Neural cell (in vitro differentiated cells): ENCODE results near the gene SERINC2. TPM values are rescaled to one million over a fixed set of nuclear protein-coding genes. Genes with fewer than 3 reads are reported as not detected.

Source experiments
- H2AFZ ChIP-seq: fragments of 200-600, 300-800 bp; sonication (generic), shearing (Covaris generic); 2 replicates; pipeline ENCODE4 v1.6.0; 2014; ENCODE audit warnings: low read depth, mild to moderate bottlenecking, antibody characterized with exemption, low read length, moderate library complexity
- H3F3A ChIP-seq: fragments of 200-600 bp; shearing (Covaris generic); 2 replicates; pipeline ENCODE4 v1.6.1; 2016; ENCODE audit warnings: mild to moderate bottlenecking, moderate library complexity, mixed read lengths, antibody characterized with exemption, low read length; ENCODE audit not compliant: insufficient read depth, poor library complexity, severe bottlenecking
- H3K27ac ChIP-seq: fragments of 200-600, 300-800 bp; sonication (generic), shearing (Covaris generic); 2 replicates; pipeline ENCODE4 v1.5.1; 2014; ENCODE audit warnings: mild to moderate bottlenecking, low read length, moderate library complexity
- H3K27me3 ChIP-seq: fragments of 300-800, 200-600 bp; sonication (generic), shearing (Covaris generic); 2 replicates; pipeline ENCODE4 v1.6.0; 2014; ENCODE audit warnings: mild to moderate bottlenecking, low read depth, low read length, moderate library complexity; ENCODE audit not compliant: insufficient read depth
- H3K36me3 ChIP-seq: fragments of 300-800, 200-600 bp; sonication (generic), shearing (Covaris generic); 2 replicates; pipeline ENCODE4 v1.5.1; 2014; ENCODE audit warnings: mild to moderate bottlenecking, antibody characterized with exemption, low read length, moderate library complexity; ENCODE audit not compliant: insufficient read depth
- H3K4me2 ChIP-seq: fragments of 300-800, 200-600 bp; sonication (generic), shearing (Covaris generic); 2 replicates; pipeline ENCODE4 v1.6.0; 2014; ENCODE audit warnings: mild to moderate bottlenecking, low read length
- H3K4me3 ChIP-seq: fragments of 300-800, 200-600 bp; sonication (generic), shearing (Covaris generic); 2 replicates; pipeline ENCODE4 v1.5.1; 2014; ENCODE audit warnings: mild to moderate bottlenecking, low read length, moderate library complexity
- H3K79me2 ChIP-seq: fragments of 200-600 bp; shearing (Covaris generic); replicated peaks from 2 replicates; pipeline ENCODE4 v1.6.0; 2014; ENCODE audit warnings: mild to moderate bottlenecking, low read length, moderate library complexity; ENCODE audit not compliant: insufficient read depth
- H3K9ac ChIP-seq: fragments of 300-800, 200-600 bp; sonication (generic), shearing (Covaris generic); 2 replicates; pipeline ENCODE4 v1.6.1; 2016; ENCODE audit warnings: mild to moderate bottlenecking, low read length, mixed read lengths
- H3K9me2 ChIP-seq: fragments of 200-600 bp; shearing (Covaris generic); 2 replicates; pipeline ENCODE4 v1.6.1; 2016; ENCODE audit warnings: mild to moderate bottlenecking, low read length, mixed read lengths; ENCODE audit not compliant: insufficient read depth
- H3K9me3 ChIP-seq: fragments of 200-600, 300-800 bp; sonication (generic), shearing (Covaris generic); 2 replicates; pipeline ENCODE4 v1.6.1; 2016; ENCODE audit warnings: mild to moderate bottlenecking, mixed run types, low read length, moderate library complexity, mixed read lengths
- H4K20me1 ChIP-seq: fragments of 200-600 bp; shearing (Covaris generic); 2 replicates; pipeline ENCODE4 v1.6.1; 2016; ENCODE audit warnings: mild to moderate bottlenecking, mixed run types; ENCODE audit not compliant: insufficient read depth
- CTCF ChIP-seq: fragments of 450-650 bp; IDR thresholded peaks from 2 replicates; pipeline ENCODE4 v1.5.1; 2014; ENCODE audit warnings: antibody characterized with exemption, mild to moderate bottlenecking, moderate library complexity; ENCODE audit not compliant: poor library complexity, severe bottlenecking
- EP300 ChIP-seq: fragments of 450-650 bp; conservative IDR thresholded peaks from 2 replicates; pipeline ENCODE4 v1.6.1; 2014; ENCODE audit warnings: antibody characterized with exemption, mild to moderate bottlenecking, moderate library complexity; ENCODE audit not compliant: poor library complexity, severe bottlenecking
- EZH2 ChIP-seq: fragments of 200-600, 300-800 bp; shearing (Covaris generic), sonication (generic); IDR thresholded peaks from 2 replicates; pipeline ENCODE4 v1.6.1; 2014; ENCODE audit warnings: antibody characterized with exemption, low read length, borderline replicate concordance, mild to moderate bottlenecking; ENCODE audit not compliant: insufficient read depth, poor library complexity, severe bottlenecking
- MXI1 ChIP-seq: fragments of 450-650 bp; conservative IDR thresholded peaks from 2 replicates; pipeline ENCODE4 v1.6.1; 2014; ENCODE audit warnings: antibody characterized with exemption, mild to moderate bottlenecking; ENCODE audit not compliant: poor library complexity, severe bottlenecking
- POLR2AphosphoS5 ChIP-seq: IDR thresholded peaks from 2 replicates; pipeline ENCODE4 v1.6.1; 2012
- RAD21 ChIP-seq: fragments of 450-650 bp; conservative IDR thresholded peaks from 2 replicates; pipeline ENCODE4 v1.6.1; 2014; ENCODE audit warnings: antibody characterized with exemption, mild to moderate bottlenecking, moderate library complexity
- SMC3 ChIP-seq: fragments of 450-650 bp; conservative IDR thresholded peaks from 2 replicates; pipeline ENCODE4 v1.6.1; 2014; ENCODE audit warnings: antibody characterized with exemption, mild to moderate bottlenecking, moderate library complexity; ENCODE audit not compliant: poor library complexity
- TAF1 ChIP-seq: IDR thresholded peaks from 2 replicates; pipeline ENCODE4 v1.6.1; 2012; ENCODE audit warnings: low read depth
- polyA plus RNA-seq: library from polyadenylated mRNA; depleted of rRNA; stranded (reverse); fragments of >200 nt; gene quantifications from 2 replicates; pipeline ENCODE4 v1.2.3, GENCODE V29; 2014
- TF ChIP-seq, protein P1 (sequence below): IDR thresholded peaks from 2 replicates; pipeline ENCODE4 v1.6.1; 2012; ENCODE audit warnings: borderline replicate concordance

The SERINC2 gene
- polyA plus RNA-seq, 1 donor from 2014 or later = 8.6 TPM

GRCh38 chr1:31408788-31409318, 4.2 kb upstream of the SERINC2 start:
- H3K9ac ChIP-seq = no peak overlapping the region
- H3K79me2 ChIP-seq = peaks cover 11% of the 10 kb centered on the region
- H3K36me3 ChIP-seq = no peaks in the 10 kb centered on the region
- no peak overlapping the region for H3K4me2 ChIP-seq
- no peak overlapping the region for H2AFZ ChIP-seq
- no peak overlapping the region for H3K4me3 ChIP-seq
- no peaks in the 10 kb centered on the region for H4K20me1 ChIP-seq
- no peaks in the 10 kb centered on the region for H3K27me3 ChIP-seq
- no peak overlapping the region for H3K27ac ChIP-seq
- H3K9me2 ChIP-seq = no peaks in the 10 kb centered on the region
- TF ChIP-seq, protein P1, sequence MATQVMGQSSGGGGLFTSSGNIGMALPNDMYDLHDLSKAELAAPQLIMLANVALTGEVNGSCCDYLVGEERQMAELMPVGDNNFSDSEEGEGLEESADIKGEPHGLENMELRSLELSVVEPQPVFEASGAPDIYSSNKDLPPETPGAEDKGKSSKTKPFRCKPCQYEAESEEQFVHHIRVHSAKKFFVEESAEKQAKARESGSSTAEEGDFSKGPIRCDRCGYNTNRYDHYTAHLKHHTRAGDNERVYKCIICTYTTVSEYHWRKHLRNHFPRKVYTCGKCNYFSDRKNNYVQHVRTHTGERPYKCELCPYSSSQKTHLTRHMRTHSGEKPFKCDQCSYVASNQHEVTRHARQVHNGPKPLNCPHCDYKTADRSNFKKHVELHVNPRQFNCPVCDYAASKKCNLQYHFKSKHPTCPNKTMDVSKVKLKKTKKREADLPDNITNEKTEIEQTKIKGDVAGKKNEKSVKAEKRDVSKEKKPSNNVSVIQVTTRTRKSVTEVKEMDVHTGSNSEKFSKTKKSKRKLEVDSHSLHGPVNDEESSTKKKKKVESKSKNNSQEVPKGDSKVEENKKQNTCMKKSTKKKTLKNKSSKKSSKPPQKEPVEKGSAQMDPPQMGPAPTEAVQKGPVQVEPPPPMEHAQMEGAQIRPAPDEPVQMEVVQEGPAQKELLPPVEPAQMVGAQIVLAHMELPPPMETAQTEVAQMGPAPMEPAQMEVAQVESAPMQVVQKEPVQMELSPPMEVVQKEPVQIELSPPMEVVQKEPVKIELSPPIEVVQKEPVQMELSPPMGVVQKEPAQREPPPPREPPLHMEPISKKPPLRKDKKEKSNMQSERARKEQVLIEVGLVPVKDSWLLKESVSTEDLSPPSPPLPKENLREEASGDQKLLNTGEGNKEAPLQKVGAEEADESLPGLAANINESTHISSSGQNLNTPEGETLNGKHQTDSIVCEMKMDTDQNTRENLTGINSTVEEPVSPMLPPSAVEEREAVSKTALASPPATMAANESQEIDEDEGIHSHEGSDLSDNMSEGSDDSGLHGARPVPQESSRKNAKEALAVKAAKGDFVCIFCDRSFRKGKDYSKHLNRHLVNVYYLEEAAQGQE = no peak
- TF ChIP-seq RAD21 = no peak
- TF ChIP-seq EP300 = no peak
- no peak for TF ChIP-seq TAF1
- TF ChIP-seq MXI1 = no peak
- no peak for TF ChIP-seq EZH2
- no peak for TF ChIP-seq SMC3
- TF ChIP-seq POLR2AphosphoS5 = no peak
- no peak for TF ChIP-seq CTCF
- H3K9me3 ChIP-seq = no peaks in the 10 kb centered on the region
- H3F3A ChIP-seq = no peaks in the 10 kb centered on the region

DNA sequence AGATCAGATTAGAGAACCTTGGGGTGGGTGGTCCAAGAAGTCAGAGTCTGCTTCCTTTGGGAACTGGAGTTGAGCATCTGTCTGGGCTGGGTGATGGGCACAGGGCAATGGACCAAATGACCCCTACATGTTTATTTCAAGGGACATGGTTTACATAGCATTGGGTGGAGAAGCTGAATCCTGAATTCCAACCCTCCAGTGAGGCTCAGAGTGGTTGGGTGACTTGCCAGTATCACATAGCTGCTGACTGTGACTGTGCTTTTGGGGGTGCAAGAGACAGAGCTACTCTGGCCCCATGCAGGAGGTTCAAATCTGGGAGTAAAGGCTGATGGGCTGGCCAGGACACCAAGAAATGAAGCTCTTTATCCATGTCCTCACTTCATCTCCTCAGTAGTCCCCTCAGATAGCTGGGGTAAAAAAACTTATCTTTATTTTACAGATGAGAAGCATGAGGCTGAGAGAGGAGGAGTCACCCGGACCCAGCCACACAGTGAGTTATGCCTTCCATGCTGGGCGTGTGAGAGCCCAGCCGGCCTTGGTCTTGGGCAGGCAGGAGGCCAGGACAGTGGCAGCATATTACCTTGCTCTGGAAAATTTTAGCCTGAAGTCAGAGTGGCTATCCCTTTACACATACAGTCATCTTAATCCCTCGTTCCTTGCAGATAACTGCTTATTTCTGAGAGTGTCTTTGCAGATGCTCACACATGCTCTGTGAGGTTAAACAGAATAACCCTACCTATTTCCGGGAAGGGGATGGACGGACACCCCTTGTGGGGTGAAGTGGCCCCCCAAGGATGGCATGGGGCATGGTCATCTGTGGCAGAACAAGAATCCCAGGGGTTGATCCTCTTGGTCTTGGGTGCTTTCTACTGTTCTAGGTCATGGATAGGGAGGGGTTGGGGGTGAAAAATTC, 2.8 kb upstream of the SERINC2 start:
- TF ChIP-seq CTCF (no peak), RAD21 (no peak), EP300 (no peak), EZH2 (no peak), SMC3 (no peak), TAF1 (no peak)
- TF ChIP-seq, protein P1 = no peak
- peaks cover 13% of the 10 kb centered on the region for H3K79me2 ChIP-seq
- H4K20me1 ChIP-seq = no peaks in the 10 kb centered on the region
- H3K27me3 ChIP-seq = no peaks in the 10 kb centered on the region
- no peaks in the 10 kb centered on the region for H3K36me3 ChIP-seq
- H3K9me3 ChIP-seq = no peaks in the 10 kb centered on the region
- H3K9me2 ChIP-seq = no peaks in the 10 kb centered on the region
- no peak overlapping the region for H3K27ac ChIP-seq
- H3K9ac ChIP-seq = no peak overlapping the region
- peaks cover 1% of the 10 kb centered on the region for H3F3A ChIP-seq
- no peak overlapping the region for H3K4me3 ChIP-seq
- no peak overlapping the region for H3K4me2 ChIP-seq
- no peak overlapping the region for H2AFZ ChIP-seq
